HG03432 (cell line): Measurements from ENCODE around the gene RALY.
"Not testable (repeated sequence)": the region's sequence is repeated elsewhere in the genome, so short reads cannot be mapped to it uniquely, and the experiment has no call there.

Experiments
- ATAC-seq: cut with Tn5 transposase; IDR thresholded peaks from one replicate; pipeline ENCODE4 v1.9.1; 2021; ENCODE audit warnings: mild to moderate bottlenecking, moderate library complexity; ENCODE audit not compliant: unreplicated experiment

The RALY gene

GRCh38 chr20:34131491-34131890 lies 137.8 kb downstream of the RALY start:
- no peak for ATAC-seq

- ATAC-seq, result not testable (repeated sequence)
These were observed 138.8 kb downstream of the RALY start for GRCh38 chr20:34132491-34132890.

GRCh38 chr20:34132943-34133342 lies 139.2 kb downstream of the RALY start:
- ATAC-seq, result not testable (repeated sequence)

- ATAC-seq, result not testable (repeated sequence)
These were observed 139.7 kb downstream of the RALY start for GRCh38 chr20:34133365-34133860.
